HG03521 (cell line): ENCODE data around the gene WNT9A.
A peak's percentile ranks its signal among the peaks of the same experiment; 100 is the strongest.

Experiments
- ATAC-seq: cut with Tn5 transposase; IDR thresholded peaks from one replicate; pipeline ENCODE4 v1.9.1; 2021; ENCODE audit warnings: mild to moderate bottlenecking, moderate library complexity; ENCODE audit not compliant: unreplicated experiment

The WNT9A gene

GRCh38 chr1:227954163-227954850 lies 6.6 kb upstream of the WNT9A start:
- no peak for ATAC-seq

GRCh38 chr1:227953022-227953412 lies 5.3 kb upstream of the WNT9A start:
- ATAC-seq, result no peak

- no peak for ATAC-seq
These were observed 4.8 kb upstream of the WNT9A start for GRCh38 chr1:227952374-227953021.

GRCh38 chr1:227951624-227952373 lies 4.1 kb upstream of the WNT9A start:
- ATAC-seq, result no peak

- ATAC-seq, result no peak
These were observed 3.1 kb upstream of the WNT9A start for GRCh38 chr1:227950735-227951346.

- no peak for ATAC-seq
These were observed 2.4 kb upstream of the WNT9A start for GRCh38 chr1:227949954-227950734.

- ATAC-seq, result no peak
These were observed 1.7 kb upstream of the WNT9A start for GRCh38 chr1:227949341-227949921.

- ATAC-seq, result no peak
These were observed 945 bp upstream of the WNT9A start for GRCh38 chr1:227948493-227949260.

- ATAC-seq, result no peak
These were observed 401 bp downstream of the WNT9A start for GRCh38 chr1:227947386-227947675.

GRCh38 chr1:227946624-227947385 lies 927 bp downstream of the WNT9A start:
- ATAC-seq, result peak; percentile 43

GRCh38 chr1:227945891-227946623 lies 1.7 kb downstream of the WNT9A start:
- ATAC-seq, result peak; percentile 14

GRCh38 chr1:227944931-227945890 lies 2.5 kb downstream of the WNT9A start:
- ATAC-seq, result no peak

GRCh38 chr1:227944090-227944930 lies 3.4 kb downstream of the WNT9A start:
- no peak for ATAC-seq

GRCh38 chr1:227943381-227944089 lies 4.2 kb downstream of the WNT9A start:
- ATAC-seq, result no peak

GRCh38 chr1:227942716-227943261 lies 4.9 kb downstream of the WNT9A start:
- no peak for ATAC-seq
